H1 (cell line): ENCODE results near the gene TRDMT1. TPM values are rescaled to one million over a fixed set of nuclear protein-coding genes. Genes with fewer than 3 reads are reported as not detected.

Experiments used
- CTCF ChIA-PET: fragments of 300-600 bp; sonication (Branson Sonifier 250); formaldehyde crosslinking; loops from one replicate; lab custom pipeline; 2021; ENCODE audit not compliant: partially characterized antibody; lab: Charles Lee
- POLR2A ChIA-PET: fragments of 300-600 bp; sonication (Branson Sonifier 250); formaldehyde crosslinking; loops from one replicate; lab custom pipeline; 2021; ENCODE audit warnings: inconsistent platforms; ENCODE audit not compliant: partially characterized antibody; lab: Charles Lee
- DNase-seq, 2 experiments: peaks; one replicate each; pipeline versions ENCODE4 v3.0.0 to v3.0.0-alpha.2; 2010 to 2022; ENCODE audit warnings: low spot score in 2 of 2, low read depth in 1 of 2, mixed read lengths in 1 of 2
- FAIRE-seq: peaks from 2 replicates; lab custom pipeline; 2011; peaks lifted over from hg19 to GRCh38; lab: Jason Lieb, UNC
- H2AFZ ChIP-seq: 2 replicates; pipeline ENCODE4 v1.8.1; 2012; ENCODE audit warnings: low read length, inconsistent platforms
- H2AK5ac ChIP-seq: 2 replicates; pipeline ENCODE4 v1.6.1; 2013; ENCODE audit warnings: low read depth, low read length
- H2BK120ac ChIP-seq: replicated peaks from 2 replicates; pipeline ENCODE3; 2013; ENCODE audit warnings: low read depth, low read length, inconsistent platforms
- H2BK12ac ChIP-seq: 2 replicates; pipeline ENCODE4 v1.6.1; 2013; ENCODE audit warnings: low read depth, low read length
- H2BK15ac ChIP-seq: 2 replicates; pipeline ENCODE4 v1.6.1; 2013; ENCODE audit warnings: low read length
- H2BK20ac ChIP-seq: 2 replicates; pipeline ENCODE4 v1.6.1; 2013; ENCODE audit warnings: low read length
- H2BK5ac ChIP-seq: 2 replicates; pipeline ENCODE4 v1.6.1; 2013; ENCODE audit warnings: low read depth, low read length
- H3K14ac ChIP-seq: 2 replicates; pipeline ENCODE4 v1.6.1; 2013; ENCODE audit warnings: inconsistent platforms; ENCODE audit not compliant: insufficient read length
- H3K18ac ChIP-seq: 2 replicates; pipeline ENCODE4 v1.6.1; 2013; ENCODE audit warnings: low read length; ENCODE audit errors: extremely low read depth
- H3K23ac ChIP-seq: 2 replicates; pipeline ENCODE4 v1.6.1; 2013; ENCODE audit warnings: inconsistent platforms; ENCODE audit not compliant: insufficient read length
- H3K23me2 ChIP-seq: 2 replicates; pipeline ENCODE4 v1.6.1; 2013; ENCODE audit warnings: low read depth, low read length
- H3K27ac ChIP-seq: 2 replicates; pipeline ENCODE4 v1.6.1; 2011; ENCODE audit warnings: low read depth, low read length, inconsistent platforms
- H3K27me3 ChIP-seq, 4 experiments: replicated peaks in 1 of 4; 1 replicate in 1 of 4; 2 replicates in 3 of 4; pipeline versions ENCODE4 v1.6.1 to v1.8.1; 2011 to 2013; ENCODE audit warnings: low read length in 3 of 4, mild to moderate bottlenecking in 3 of 4, inconsistent platforms in 2 of 4, mixed read lengths in 2 of 4, moderate library complexity in 1 of 4; ENCODE audit not compliant: control insufficient read depth in 3 of 4, insufficient read depth in 3 of 4; ENCODE audit errors: extremely low read depth in 1 of 4
- H3K36me3 ChIP-seq, 4 experiments: 2 replicates each; pipeline versions ENCODE4 v1.6.1 to v1.8.1; 2011 to 2013; ENCODE audit warnings: mild to moderate bottlenecking in 4 of 4, low read length in 3 of 4, moderate library complexity in 2 of 4, control low read depth in 1 of 4, inconsistent platforms in 1 of 4; ENCODE audit not compliant: insufficient read depth in 4 of 4, control insufficient read depth in 2 of 4
- H3K4ac ChIP-seq: replicated peaks from 2 replicates; pipeline ENCODE3; 2013; ENCODE audit warnings: low read length, low read depth, mixed read lengths, inconsistent platforms; ENCODE audit not compliant: insufficient read length
- H3K4me1 ChIP-seq, 4 experiments: replicated peaks in 1 of 4; 1 replicate in 1 of 4; 2 replicates in 3 of 4; pipeline versions ENCODE4 v1.6.1 to v1.8.1; 2011 to 2013; ENCODE audit warnings: low read length in 3 of 4, inconsistent platforms in 2 of 4, mixed read lengths in 1 of 4; ENCODE audit not compliant: insufficient read depth in 4 of 4, control insufficient read depth in 3 of 4
- H3K4me2 ChIP-seq, 2 experiments: 2 replicates each; pipeline versions ENCODE4 v1.6.1 to v1.8.1; 2011 to 2013; ENCODE audit warnings: low read depth in 2 of 2, low read length in 2 of 2, control low read depth in 1 of 2, inconsistent platforms in 1 of 2, mild to moderate bottlenecking in 1 of 2; ENCODE audit not compliant: insufficient read depth in 1 of 2
- H3K4me3 ChIP-seq, 4 experiments: fragments of 200-600, 300-600 bp in 1 of 4; sonication (generic), shearing (Covaris generic), sonication (Bioruptor Twin) in 1 of 4; 2 replicates each; pipeline versions ENCODE4 v1.5.1 to v1.8.1; 2011 to 2016; ENCODE audit warnings: low read length in 4 of 4, low read depth in 3 of 4, control low read depth in 2 of 4, inconsistent platforms in 2 of 4, mild to moderate bottlenecking in 2 of 4, mixed read lengths in 1 of 4, moderate library complexity in 1 of 4; ENCODE audit not compliant: insufficient read depth in 2 of 4; ENCODE audit errors: extremely low read depth in 1 of 4
- H3K56ac ChIP-seq: replicated peaks from 2 replicates; pipeline ENCODE3; 2013; ENCODE audit warnings: low read depth, mild to moderate bottlenecking, mixed read lengths, low read length, inconsistent platforms; ENCODE audit not compliant: insufficient read length
- H3K79me1 ChIP-seq: 2 replicates; pipeline ENCODE4 v1.6.1; 2013; ENCODE audit warnings: low read depth, low read length, control low read depth
- H3K79me2 ChIP-seq, 2 experiments: 2 replicates each; pipeline versions ENCODE4 v1.6.1 to v1.8.1; 2012 to 2013; ENCODE audit warnings: low read length in 2 of 2, mild to moderate bottlenecking in 2 of 2, inconsistent platforms in 1 of 2; ENCODE audit not compliant: insufficient read depth in 2 of 2, control insufficient read depth in 1 of 2
- H3K9ac ChIP-seq, 4 experiments: replicated peaks in 1 of 4; 1 replicate in 1 of 4; 2 replicates in 3 of 4; pipeline versions ENCODE4 v1.6.1 to v1.8.1; 2011 to 2013; ENCODE audit warnings: low read depth in 3 of 4, low read length in 3 of 4, control low read depth in 2 of 4, mild to moderate bottlenecking in 2 of 4, moderate library complexity in 2 of 4, inconsistent platforms in 1 of 4; ENCODE audit errors: extremely low read depth in 1 of 4
- H3K9me3 ChIP-seq, 2 experiments: 2 replicates each; pipeline versions ENCODE4 v1.6.1 to v1.8.1; 2012 to 2013; ENCODE audit warnings: mild to moderate bottlenecking in 2 of 2, moderate library complexity in 2 of 2, control low read depth in 1 of 2, inconsistent platforms in 1 of 2, low read depth in 1 of 2, low read length in 1 of 2, mixed read lengths in 1 of 2; ENCODE audit not compliant: insufficient read depth in 2 of 2
- H4K20me1 ChIP-seq, 2 experiments: replicated peaks in 1 of 2; 2 replicates each; pipeline versions ENCODE3 to v1.8.1; 2011 to 2013; ENCODE audit warnings: inconsistent platforms in 2 of 2, low read length in 2 of 2, mild to moderate bottlenecking in 1 of 2; ENCODE audit not compliant: insufficient read depth in 2 of 2, control insufficient read depth in 1 of 2
- H4K5ac ChIP-seq: 2 replicates; pipeline ENCODE4 v1.6.1; 2013; ENCODE audit warnings: low read length, low read depth, mixed read lengths, inconsistent platforms; ENCODE audit not compliant: insufficient read length
- H4K8ac ChIP-seq: 2 replicates; pipeline ENCODE4 v1.8.0; 2013; ENCODE audit warnings: mild to moderate bottlenecking, moderate library complexity, low read length, inconsistent platforms; ENCODE audit not compliant: insufficient read depth; ENCODE audit errors: extremely low read depth
- H4K91ac ChIP-seq: replicated peaks from 2 replicates; pipeline ENCODE3; 2013; ENCODE audit warnings: low read length, mixed read lengths, inconsistent platforms; ENCODE audit not compliant: insufficient read length
- ASH2L ChIP-seq: fragments of 200-600, 300-600 bp; sonication (generic); IDR thresholded peaks from one replicate; pipeline ENCODE4 v1.7.1; 2017; ENCODE audit warnings: low read length
- MAFK ChIP-seq: IDR thresholded peaks from 2 replicates; pipeline ENCODE4 v1.6.1; 2012; ENCODE audit warnings: low read depth, mild to moderate bottlenecking, improper control_type of control experiment, low read length
- POLR2AphosphoS5 ChIP-seq: IDR thresholded peaks from 2 replicates; pipeline ENCODE4 v1.6.1; 2011; ENCODE audit warnings: low read depth, low read length
- WGBS, 2 experiments: shearing (Covaris generic) in 1 of 2; methylation state at CpG; one replicate each; pipeline versions ENCODE4 v1.1.6 to v1.1.7; 2013 to 2015; ENCODE audit warnings: low lambda C conversion rate in 2 of 2, mixed read lengths in 2 of 2, inconsistent platforms in 1 of 2, low coverage in 1 of 2, missing lambda C conversion rate in 1 of 2; ENCODE audit not compliant: insufficient replicate concordance in 2 of 2, insufficient coverage in 1 of 2, insufficient read length in 1 of 2; ENCODE audit errors: extremely low coverage in 1 of 2, missing lambda C conversion rate in 1 of 2; 5-methylcytosine and 5-hydroxymethylcytosine counted together
- polyA plus RNA-seq, 7 experiments: library from polyadenylated mRNA; depleted of rRNA in 3 of 7; stranded (reverse) in 5 of 7; unstranded in 2 of 7; fragments of >200 nt in 5 of 7; fragments of 200-250 nt in 2 of 7; gene quantifications; 1 replicate in 5 of 7; 2 replicates in 1 of 7; 4 replicates in 1 of 7; pipeline versions ENCODE4 v1.2.1 to v1.2.3, GENCODE V29; 2011 to 2013; ENCODE audit warnings: missing spikeins in 2 of 7, mixed read lengths in 2 of 7
- total RNA-seq: library from RNA; stranded (reverse); fragmentation: NEBNext Ultra II Directional; extraction: Animal tissue kit (Norgen Biotek cat#: 25700); gene quantifications from 2 replicates; pipeline ENCODE4 v1.2.1, GENCODE V29; 2021

Gene TRDMT1
- total and polyA plus RNA-seq, 2 of the 8 experiments (the other 6 are each of a cell fraction or from before 2014, with no cell fraction given), result 7.4 to 21.4 TPM

- H4K5ac ChIP-seq, result no peak overlapping the region
- POLR2A ChIA-PET, result no interaction called here
- 82% methylated on average over 3 of the region's 3 CpGs; no CpG with 5 or more reads in 1 of the 2 experiments for WGBS, 2 experiments
- no peak overlapping the region for H3K14ac ChIP-seq
- peak overlapping the region; percentile 7; the same call in 1 of the 2 replicates for H3K18ac ChIP-seq
- H4K20me1 ChIP-seq, result no peaks in the 10 kb centered on the region
- peak overlapping the region; percentile 66 for H2BK120ac ChIP-seq
- H3K79me2 ChIP-seq, result peaks cover 0 to 77% of the 10 kb centered on the region in 2 experiments; a peak in 3 of 4 replicates
- H3K4me2 ChIP-seq, result no peak overlapping the region
- no peak overlapping the region for H2AFZ ChIP-seq
- H3K27ac ChIP-seq, result no peak overlapping the region
- peak overlapping the region; percentile 52; the same call in 1 of the 2 replicates for H2BK12ac ChIP-seq
- H3K9ac ChIP-seq, result no peak overlapping the region
- peaks cover 0 to 12% (median 6%) of the 10 kb centered on the region in 4 experiments; a peak in 4 of 7 replicates for H3K4me1 ChIP-seq
- no peak overlapping the region for H4K91ac ChIP-seq
- peak overlapping the region; percentile 74; the same call in 1 of the 2 replicates for H2BK15ac ChIP-seq
- H3K79me1 ChIP-seq, result no peaks in the 10 kb centered on the region
- no peak overlapping the region for H2BK5ac ChIP-seq
- CTCF ChIA-PET, result interaction anchor here (1.1 to 1.2 kb wide), 3 partner anchors 33 to 61 kb away, joined by 4 to 6 read pairs (median 4); no protein-coding TSS in a partner anchor
- H2AK5ac ChIP-seq, result peak overlapping the region; percentile 79
- H3K23ac ChIP-seq, result no peak overlapping the region
- DNase-seq, result no peak
- peak overlapping the region; percentile 73 for H3K4ac ChIP-seq
- no peak overlapping the region for H3K56ac ChIP-seq
- no peaks in the 10 kb centered on the region for H3K36me3 ChIP-seq
- H3K27me3 ChIP-seq, result no peaks in the 10 kb centered on the region
- no peaks in the 10 kb centered on the region for H3K9me3 ChIP-seq
- H3K4me3 ChIP-seq, result no peak overlapping the region
- no peak overlapping the region; the same call in 1 of the 2 replicates for H4K8ac ChIP-seq
- H3K23me2 ChIP-seq, result peaks cover 7% of the 10 kb centered on the region; the same call in 1 of the 2 replicates
- no peak for FAIRE-seq
- no peak overlapping the region for H2BK20ac ChIP-seq
- TF ChIP-seq ASH2L (no peak), MAFK (no peak), POLR2AphosphoS5 (no peak)
Observed at GRCh38 chr10:17196573-17196972, 4.9 kb downstream of the TRDMT1 start.
